ENCODE results near the gene NFKBIE.
A peak's percentile ranks its signal among the peaks of the same experiment; 100 is the strongest.

NFKBIE gene

GRCh38 chr6:44258325-44258863 lies 7.0 kb downstream of the NFKBIE start:
- DNase-seq (ENCODE audit: low read depth), result no peak

GRCh38 chr6:44257753-44258324 lies 7.5 kb downstream of the NFKBIE start:
- no peak for DNase-seq (ENCODE audit: low read depth)

GRCh38 chr6:44257025-44257752 lies 8.2 kb downstream of the NFKBIE start, which contains the start of gene SLC35B2:
Gene SLC35B2, minus strand, starts transcription at chr6:44257528. Its CDS starts 118 bp downstream, at chr6:44257410.
- no peak for DNase-seq (ENCODE audit: low read depth)

GRCh38 chr6:44256775-44257024 lies 8.7 kb downstream of the NFKBIE start:
- no peak for DNase-seq (ENCODE audit: low read depth)

GRCh38 chr6:44255871-44256774 lies 9.2 kb downstream of the NFKBIE start:
- no peak for DNase-seq (ENCODE audit: low read depth)

GRCh38 chr6:44255105-44255808 lies 10.1 kb downstream of the NFKBIE start:
- no peak for DNase-seq (ENCODE audit: low read depth)

GRCh38 chr6:44254191-44255104 lies 10.9 kb downstream of the NFKBIE start:
- no peak for DNase-seq (ENCODE audit: low read depth)

GRCh38 chr6:44253307-44254101 lies 11.8 kb downstream of the NFKBIE start:
- no peak for DNase-seq (ENCODE audit: low read depth)

GRCh38 chr6:44251576-44252524 lies 13.5 kb downstream of the NFKBIE start:
- no peak for DNase-seq (ENCODE audit: low read depth)

GRCh38 chr6:44250718-44251123 lies 14.6 kb downstream of the NFKBIE start:
- no peak for DNase-seq (ENCODE audit: low read depth)

- DNase-seq (ENCODE audit: low read depth), result no peak
These were observed 15.2 kb downstream of the NFKBIE start for GRCh38 chr6:44250067-44250717.

- DNase-seq (ENCODE audit: low read depth), result no peak
These were observed 16.1 kb downstream of the NFKBIE start for GRCh38 chr6:44249082-44249748.

- no peak for DNase-seq (ENCODE audit: low read depth)
These were observed 16.8 kb downstream of the NFKBIE start for GRCh38 chr6:44248579-44248978.

GRCh38 chr6:44247338-44248302 lies 17.7 kb downstream of the NFKBIE start:
- DNase-seq (ENCODE audit: low read depth), result no peak

- peak; percentile 92 for DNase-seq (ENCODE audit: low read depth)
These were observed 18.6 kb downstream of the NFKBIE start, which contains the start of gene HSP90AB1 for GRCh38 chr6:44246663-44247337. Gene HSP90AB1, plus strand, starts transcription at chr6:44247101. Its CDS starts 1,529 bp downstream, at chr6:44248630.
